ENCODE measurements around the gene RETREG3.

Gene RETREG3

GRCh38 chr17:42577140-42577531 lies 32.0 kb downstream of the RETREG3 start:
- H3K36me3 ChIP-seq (ENCODE audit: control insufficient read depth, insufficient read depth, low read length): peaks cover 30% of the 10 kb centered on the region
- H3K4me3 ChIP-seq (ENCODE audit: low read length): peak overlapping the region; percentile 74
- peaks cover 9% of the 10 kb centered on the region for H3K4me1 ChIP-seq (ENCODE audit: control insufficient read depth, insufficient read depth, low read length)
- H3K27me3 ChIP-seq (ENCODE audit: control insufficient read depth, insufficient read depth, low read length): no peaks in the 10 kb centered on the region
- no peak overlapping the region for H3K27ac ChIP-seq (ENCODE audit: low read depth, low read length)
- H3K9ac ChIP-seq (ENCODE audit: low read length): peak overlapping the region; percentile 52

- Histone ChIP-seq H3K4me1 (ENCODE audit: control insufficient read depth, insufficient read depth, low read length) (peaks cover 9% of the 10 kb centered on the region), H3K27ac (ENCODE audit: low read depth, low read length) (no peak overlapping the region), H3K4me3 (ENCODE audit: low read length) (no peak overlapping the region), H3K27me3 (ENCODE audit: control insufficient read depth, insufficient read depth, low read length) (no peaks in the 10 kb centered on the region), H3K9ac (ENCODE audit: low read length) (no peak overlapping the region), H3K36me3 (ENCODE audit: control insufficient read depth, insufficient read depth, low read length) (peaks cover 30% of the 10 kb centered on the region)
Measured at GRCh38 chr17:42574463-42574862, 34.7 kb downstream of the RETREG3 start.

GRCh38 chr17:42573095-42573494 lies 36.1 kb downstream of the RETREG3 start:
- Histone ChIP-seq H3K4me3 (ENCODE audit: low read length) (no peak overlapping the region), H3K9ac (ENCODE audit: low read length) (no peak overlapping the region), H3K36me3 (ENCODE audit: control insufficient read depth, insufficient read depth, low read length) (peaks cover 41% of the 10 kb centered on the region), H3K4me1 (ENCODE audit: control insufficient read depth, insufficient read depth, low read length) (peaks cover 6% of the 10 kb centered on the region), H3K27me3 (ENCODE audit: control insufficient read depth, insufficient read depth, low read length) (no peaks in the 10 kb centered on the region), H3K27ac (ENCODE audit: low read depth, low read length) (no peak overlapping the region)

- Histone ChIP-seq H3K9ac (ENCODE audit: low read length) (no peak overlapping the region), H3K4me1 (ENCODE audit: control insufficient read depth, insufficient read depth, low read length) (peaks cover 3% of the 10 kb centered on the region), H3K27ac (ENCODE audit: low read depth, low read length) (no peak overlapping the region), H3K4me3 (ENCODE audit: low read length) (no peak overlapping the region), H3K27me3 (ENCODE audit: control insufficient read depth, insufficient read depth, low read length) (no peaks in the 10 kb centered on the region), H3K36me3 (ENCODE audit: control insufficient read depth, insufficient read depth, low read length) (peaks cover 41% of the 10 kb centered on the region)
Measured at GRCh38 chr17:42571435-42572225, 37.5 kb downstream of the RETREG3 start.

- H3K4me1 ChIP-seq (ENCODE audit: control insufficient read depth, insufficient read depth, low read length): peaks cover 12% of the 10 kb centered on the region
- peak overlapping the region; percentile 2 for H3K4me3 ChIP-seq (ENCODE audit: low read length)
- H3K27me3 ChIP-seq (ENCODE audit: control insufficient read depth, insufficient read depth, low read length): no peaks in the 10 kb centered on the region
- no peak overlapping the region for H3K27ac ChIP-seq (ENCODE audit: low read depth, low read length)
- H3K36me3 ChIP-seq (ENCODE audit: control insufficient read depth, insufficient read depth, low read length): peaks cover 49% of the 10 kb centered on the region
- no peak overlapping the region for H3K9ac ChIP-seq (ENCODE audit: low read length)
Measured at GRCh38 chr17:42568341-42569111, 40.6 kb downstream of the RETREG3 start.

DNA sequence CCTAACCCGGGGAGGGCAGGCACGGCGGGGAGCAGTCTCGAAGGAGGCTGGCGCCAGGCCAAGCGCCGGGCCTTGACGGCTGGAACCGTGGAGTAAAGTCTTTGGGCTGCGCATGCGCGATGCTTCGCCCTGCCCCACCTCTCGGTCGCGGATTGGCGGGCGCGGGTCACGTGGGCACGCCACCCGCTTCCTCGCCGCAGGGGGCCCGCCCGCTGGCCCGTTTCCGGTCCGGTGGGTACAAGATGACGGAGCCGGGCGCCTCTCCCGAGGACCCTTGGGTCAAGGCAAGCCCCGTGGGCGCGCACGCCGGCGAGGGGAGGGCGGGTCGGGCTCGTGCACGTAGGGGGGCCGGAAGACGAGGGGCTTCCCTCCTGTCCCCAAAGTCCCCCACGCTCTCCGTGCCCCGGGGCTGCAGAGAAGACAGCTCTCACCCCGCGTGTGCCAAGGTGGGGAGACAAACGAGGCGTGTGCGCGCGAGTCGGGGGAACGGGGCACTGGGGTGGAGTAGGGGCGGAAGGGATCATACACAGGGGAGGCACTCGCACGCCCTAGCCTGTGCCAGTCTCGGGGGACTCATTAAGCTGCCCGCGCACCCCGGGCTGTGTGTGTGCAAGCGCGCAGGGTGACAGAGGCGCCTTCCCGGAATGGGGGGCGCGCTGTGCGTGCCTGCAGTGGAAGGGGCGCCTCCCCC lies 42.1 kb downstream of the RETREG3 start, which contains the start of gene MLX:
Gene MLX (plus strand): TSS at position 218 of the 691 bp plus-strand sequence. CDS start 25 bp downstream, at position 243.
- H3K4me3 ChIP-seq (ENCODE audit: low read length): peak within 1 kb of the TSS; percentile 89
- peak within 1 kb of the TSS; percentile 79 for H3K9ac ChIP-seq (ENCODE audit: low read length)
- no peaks in the 10 kb centered on the region for H3K27me3 ChIP-seq (ENCODE audit: control insufficient read depth, insufficient read depth, low read length)
- H3K27ac ChIP-seq (ENCODE audit: low read depth, low read length): peak within 1 kb of the TSS; percentile 88
- H3K4me1 ChIP-seq (ENCODE audit: control insufficient read depth, insufficient read depth, low read length): peaks cover 21% of the 10 kb centered on the region
- H3K36me3 ChIP-seq (ENCODE audit: control insufficient read depth, insufficient read depth, low read length): peaks cover 41% of the 10 kb centered on the region

GRCh38 chr17:42566215-42566882 lies 42.8 kb downstream of the RETREG3 start:
- H3K4me3 ChIP-seq (ENCODE audit: low read length): peak overlapping the region; percentile 89
- H3K27me3 ChIP-seq (ENCODE audit: control insufficient read depth, insufficient read depth, low read length): no peaks in the 10 kb centered on the region
- H3K9ac ChIP-seq (ENCODE audit: low read length): no peak overlapping the region
- peaks cover 35% of the 10 kb centered on the region for H3K36me3 ChIP-seq (ENCODE audit: control insufficient read depth, insufficient read depth, low read length)
- H3K4me1 ChIP-seq (ENCODE audit: control insufficient read depth, insufficient read depth, low read length): peaks cover 23% of the 10 kb centered on the region
- H3K27ac ChIP-seq (ENCODE audit: low read depth, low read length): peak overlapping the region; percentile 88

DNA sequence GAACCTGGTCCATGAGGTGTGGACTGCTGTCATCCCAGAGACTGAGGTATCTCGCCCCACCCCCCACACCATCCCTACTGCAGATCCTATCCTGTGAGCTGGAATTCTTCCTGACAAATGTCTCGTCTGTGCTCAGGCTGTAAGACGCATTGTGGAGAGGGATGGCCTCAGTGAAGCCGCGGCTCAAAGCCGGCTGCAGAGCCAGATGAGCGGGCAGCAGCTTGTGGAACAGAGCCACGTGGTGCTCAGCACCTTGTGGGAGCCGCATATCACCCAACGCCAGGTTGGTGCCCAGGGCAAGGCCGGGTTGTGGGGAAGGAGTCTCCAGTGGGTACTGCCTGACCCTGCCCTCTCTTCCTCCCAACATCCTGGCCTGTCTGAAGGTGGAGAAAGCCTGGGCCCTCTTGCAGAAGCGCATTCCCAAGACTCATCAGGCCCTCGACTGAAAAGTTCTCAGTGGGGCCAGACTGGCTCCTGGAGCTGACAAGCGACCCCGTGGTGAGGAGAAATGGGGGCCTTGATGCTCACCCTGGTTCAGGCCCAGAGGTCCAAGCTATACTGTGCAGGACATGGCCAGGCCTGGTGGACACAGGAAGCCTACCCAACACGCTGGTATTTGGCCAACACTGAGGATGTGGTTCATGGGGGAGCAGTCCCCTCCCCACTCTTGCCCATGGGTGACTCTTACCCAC lies 43.5 kb downstream of the RETREG3 start:
- no peak overlapping the region for H3K9ac ChIP-seq (ENCODE audit: low read length)
- peaks cover 24% of the 10 kb centered on the region for H3K4me1 ChIP-seq (ENCODE audit: control insufficient read depth, insufficient read depth, low read length)
- peaks cover 34% of the 10 kb centered on the region for H3K36me3 ChIP-seq (ENCODE audit: control insufficient read depth, insufficient read depth, low read length)
- H3K27me3 ChIP-seq (ENCODE audit: control insufficient read depth, insufficient read depth, low read length): no peaks in the 10 kb centered on the region
- no peak overlapping the region for H3K27ac ChIP-seq (ENCODE audit: low read depth, low read length)
- H3K4me3 ChIP-seq (ENCODE audit: low read length): no peak overlapping the region

DNA sequence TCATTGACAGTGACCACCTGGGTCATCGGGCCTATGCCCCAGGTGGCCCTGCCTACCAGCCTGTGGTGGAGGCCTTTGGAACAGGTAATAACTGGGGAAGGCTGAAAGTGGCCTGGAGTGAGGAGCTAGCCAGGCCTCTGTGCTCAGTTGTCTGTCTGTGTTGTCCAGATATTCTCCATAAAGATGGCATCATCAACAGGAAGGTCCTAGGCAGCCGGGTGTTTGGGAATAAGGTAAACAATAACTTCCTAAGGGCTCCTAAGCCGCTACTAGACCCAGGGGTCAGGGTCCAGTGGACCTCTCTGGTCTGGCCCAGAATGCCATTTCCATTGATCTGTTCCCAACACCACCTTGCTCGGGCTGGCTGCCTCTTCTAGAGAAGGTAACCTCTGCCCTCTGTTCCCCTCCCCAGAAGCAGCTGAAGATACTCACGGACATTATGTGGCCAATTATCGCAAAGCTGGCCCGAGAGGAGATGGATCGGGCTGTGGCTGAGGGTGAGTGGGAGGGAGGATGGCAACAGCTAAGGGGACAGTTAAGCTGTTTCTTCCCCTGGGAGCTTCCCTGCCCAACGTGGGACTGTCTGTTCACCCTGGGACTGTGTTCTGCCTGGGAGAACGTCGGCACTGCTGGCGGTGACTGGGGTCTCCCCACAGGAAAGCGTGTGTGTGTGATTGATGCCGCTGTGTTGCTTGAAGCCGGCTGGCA lies 44.2 kb downstream of the RETREG3 start:
- H3K27me3 ChIP-seq (ENCODE audit: control insufficient read depth, insufficient read depth, low read length): no peaks in the 10 kb centered on the region
- H3K4me1 ChIP-seq (ENCODE audit: control insufficient read depth, insufficient read depth, low read length): peaks cover 24% of the 10 kb centered on the region
- no peak overlapping the region for H3K27ac ChIP-seq (ENCODE audit: low read depth, low read length)
- H3K36me3 ChIP-seq (ENCODE audit: control insufficient read depth, insufficient read depth, low read length): peaks cover 30% of the 10 kb centered on the region
- H3K9ac ChIP-seq (ENCODE audit: low read length): no peak overlapping the region
- H3K4me3 ChIP-seq (ENCODE audit: low read length): no peak overlapping the region

DNA sequence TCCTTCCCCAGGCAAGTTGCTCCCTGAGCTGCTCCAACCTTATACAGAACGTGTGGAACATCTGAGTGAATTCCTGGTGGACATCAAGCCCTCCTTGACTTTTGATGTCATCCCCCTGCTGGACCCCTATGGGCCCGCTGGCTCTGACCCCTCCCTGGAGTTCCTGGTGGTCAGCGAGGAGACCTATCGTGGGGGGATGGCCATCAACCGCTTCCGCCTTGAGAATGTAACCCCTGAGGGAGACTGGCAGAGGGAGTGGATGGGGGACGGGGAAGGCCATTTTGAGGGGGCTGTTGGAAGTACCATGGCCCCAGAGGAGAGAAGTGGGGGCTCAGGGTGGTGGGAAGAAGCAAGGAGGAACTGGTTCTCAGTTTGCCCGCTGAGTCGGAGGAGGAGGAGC lies 45.2 kb downstream of the RETREG3 start:
- H3K9ac ChIP-seq (ENCODE audit: low read length): no peak overlapping the region
- no peaks in the 10 kb centered on the region for H3K27me3 ChIP-seq (ENCODE audit: control insufficient read depth, insufficient read depth, low read length)
- H3K27ac ChIP-seq (ENCODE audit: low read depth, low read length): no peak overlapping the region
- H3K4me3 ChIP-seq (ENCODE audit: low read length): no peak overlapping the region
- H3K36me3 ChIP-seq (ENCODE audit: control insufficient read depth, insufficient read depth, low read length): peaks cover 21% of the 10 kb centered on the region
- peaks cover 24% of the 10 kb centered on the region for H3K4me1 ChIP-seq (ENCODE audit: control insufficient read depth, insufficient read depth, low read length)

GRCh38 chr17:42563543-42563942 lies 45.6 kb downstream of the RETREG3 start:
- Histone ChIP-seq H3K27me3 (ENCODE audit: control insufficient read depth, insufficient read depth, low read length) (no peaks in the 10 kb centered on the region), H3K27ac (ENCODE audit: low read depth, low read length) (no peak overlapping the region), H3K4me3 (ENCODE audit: low read length) (peak overlapping the region; percentile 97), H3K9ac (ENCODE audit: low read length) (no peak overlapping the region), H3K4me1 (ENCODE audit: control insufficient read depth, insufficient read depth, low read length) (peaks cover 24% of the 10 kb centered on the region), H3K36me3 (ENCODE audit: control insufficient read depth, insufficient read depth, low read length) (peaks cover 17% of the 10 kb centered on the region)

All from rectal smooth muscle tissue (tissue), 1 donor.